NCI-H69 (cell line): ENCODE measurements around the gene PATE3.

Experiments used
- DNase-seq: peaks from one replicate; lab custom pipeline; 2025; lab: John Stamatoyannopoulos, UW

Gene PATE3

GRCh38 chr11:125787827-125788226 lies at the start of gene PATE3:
Gene PATE3, plus strand, starts transcription at chr11:125788127. Its CDS starts 25 bp downstream, at chr11:125788152.
- no peak for DNase-seq

- DNase-seq: no peak
Observed at GRCh38 chr11:125740617-125741016, 47.3 kb upstream of the PATE3 start.

- no peak for DNase-seq
Observed at GRCh38 chr11:125743681-125744080, 44.2 kb upstream of the PATE3 start.

- no peak for DNase-seq
Observed at GRCh38 chr11:125745979-125746378, 41.9 kb upstream of the PATE3 start, which contains the start of gene PATE1. Gene PATE1, plus strand, starts transcription at chr11:125746279. Its CDS starts 26 bp downstream, at chr11:125746305.

GRCh38 chr11:125750629-125751028 lies 37.3 kb upstream of the PATE3 start:
- peak; percentile 6 for DNase-seq

- DNase-seq: no peak
Observed at GRCh38 chr11:125756050-125756449, 31.9 kb upstream of the PATE3 start.

- DNase-seq: no peak
Observed at GRCh38 chr11:125762445-125762844, 25.5 kb upstream of the PATE3 start.

- no peak for DNase-seq
Observed at GRCh38 chr11:125763483-125763882, 24.4 kb upstream of the PATE3 start.

- DNase-seq: no peak
Observed at GRCh38 chr11:125766251-125766650, 21.7 kb upstream of the PATE3 start.

- DNase-seq: no peak
Observed at GRCh38 chr11:125768336-125769046, 19.4 kb upstream of the PATE3 start.

GRCh38 chr11:125770583-125770982 lies 17.3 kb upstream of the PATE3 start:
- no peak for DNase-seq

GRCh38 chr11:125772834-125773505 lies 15.0 kb upstream of the PATE3 start:
- no peak for DNase-seq

GRCh38 chr11:125773516-125773915 lies 14.4 kb upstream of the PATE3 start:
- DNase-seq: no peak

- peak; percentile 62 for DNase-seq
Observed at GRCh38 chr11:125777309-125777708, 10.6 kb upstream of the PATE3 start.

- no peak for DNase-seq
Observed at GRCh38 chr11:125778728-125779127, 9.2 kb upstream of the PATE3 start, which contains the start of gene PATE2. Gene PATE2, minus strand, starts transcription at chr11:125778828. Its CDS starts 55 bp downstream, at chr11:125778773.

GRCh38 chr11:125784678-125785077 lies 3.2 kb upstream of the PATE3 start:
- no peak for DNase-seq

GRCh38 chr11:125790825-125791224 lies 2.9 kb downstream of the PATE3 start:
- no peak for DNase-seq

GRCh38 chr11:125797641-125798040 lies 9.7 kb downstream of the PATE3 start:
- DNase-seq: no peak

GRCh38 chr11:125799808-125800207 lies 11.9 kb downstream of the PATE3 start:
- DNase-seq: no peak

GRCh38 chr11:125802387-125802786 lies 14.5 kb downstream of the PATE3 start:
- no peak for DNase-seq

GRCh38 chr11:125807909-125808308 lies 20.0 kb downstream of the PATE3 start:
- no peak for DNase-seq

- DNase-seq: no peak
Observed at GRCh38 chr11:125833016-125833415, 45.1 kb downstream of the PATE3 start, which contains the start of gene PATE4. Gene PATE4, plus strand, starts transcription at chr11:125833316. Its CDS starts 44 bp downstream, at chr11:125833360.

- no peak for DNase-seq
Observed at GRCh38 chr11:125835748-125836147, 47.8 kb downstream of the PATE3 start.
